Stimulated activated CD8-positive, alpha-beta memory T cell treated with anti-CD3 and anti-CD28 coated beads, Interleukin-15, amount 100 ng/mL, for 4 hours (primary cell): ENCODE measurements around the gene RASSF5.
A peak's percentile ranks its signal among the peaks of the same experiment; 100 is the strongest.

Experiments used
- DNase-seq, 2 donors: peaks; one replicate each; pipeline ENCODE4 v3.0.0-alpha.2; 2020; ENCODE audit warnings: low read depth in 2 of 2

RASSF5 gene

GRCh38 chr1:206514813-206515387 lies 7.6 kb downstream of the RASSF5 start:
- DNase-seq: no peak

GRCh38 chr1:206516728-206516990 lies 9.3 kb downstream of the RASSF5 start:
- DNase-seq: no peak

- no peak for DNase-seq
Observed at GRCh38 chr1:206517784-206518183, 10.5 kb downstream of the RASSF5 start.

- DNase-seq: no peak
Observed at GRCh38 chr1:206518206-206518605, 10.9 kb downstream of the RASSF5 start.

- DNase-seq: no peak
Observed at GRCh38 chr1:206518743-206519142, 11.4 kb downstream of the RASSF5 start.

- DNase-seq: no peak
Observed at GRCh38 chr1:206521127-206521526, 13.8 kb downstream of the RASSF5 start.

- DNase-seq: no peak
Observed at GRCh38 chr1:206521694-206522402, 14.5 kb downstream of the RASSF5 start.

GRCh38 chr1:206524739-206525364 lies 17.5 kb downstream of the RASSF5 start:
- DNase-seq: no peak

- no peak for DNase-seq
Observed at GRCh38 chr1:206526064-206526911, 19.0 kb downstream of the RASSF5 start.

- DNase-seq: no peak
Observed at GRCh38 chr1:206529425-206529824, 22.1 kb downstream of the RASSF5 start.

- DNase-seq: no peak
Observed at GRCh38 chr1:206532368-206532767, 25.0 kb downstream of the RASSF5 start.

- no peak for DNase-seq
Observed at GRCh38 chr1:206534552-206534951, 27.2 kb downstream of the RASSF5 start.

GRCh38 chr1:206535853-206536188 lies 28.5 kb downstream of the RASSF5 start:
- DNase-seq: no peak

- DNase-seq: no peak
Observed at GRCh38 chr1:206537141-206537540, 29.8 kb downstream of the RASSF5 start.

- DNase-seq: no peak
Observed at GRCh38 chr1:206538086-206538770, 30.9 kb downstream of the RASSF5 start.

GRCh38 chr1:206538901-206539640 lies 31.7 kb downstream of the RASSF5 start:
- DNase-seq: no peak

- DNase-seq: no peak
Observed at GRCh38 chr1:206540044-206540780, 32.9 kb downstream of the RASSF5 start.

GRCh38 chr1:206541236-206541833 lies 34.0 kb downstream of the RASSF5 start:
- DNase-seq: no peak

GRCh38 chr1:206544562-206545257 lies 37.4 kb downstream of the RASSF5 start:
- DNase-seq: peak in 1 of 2 donors; percentile 52

- DNase-seq: no peak
Observed at GRCh38 chr1:206545351-206545750, 38.0 kb downstream of the RASSF5 start.
